CD4-positive, alpha-beta T cell treated with Interleukin-1 beta for 1 hour (primary cell): ENCODE data around the gene VSX2.
"Not testable (repeated sequence)": the region's sequence is repeated elsewhere in the genome, so short reads cannot be mapped to it uniquely, and the experiment has no call there.

Source experiments
- DNase-seq, 2 donors: peaks; one replicate each; pipeline ENCODE4 v3.0.0-alpha.2; 2020 to 2022

The VSX2 gene

DNA sequence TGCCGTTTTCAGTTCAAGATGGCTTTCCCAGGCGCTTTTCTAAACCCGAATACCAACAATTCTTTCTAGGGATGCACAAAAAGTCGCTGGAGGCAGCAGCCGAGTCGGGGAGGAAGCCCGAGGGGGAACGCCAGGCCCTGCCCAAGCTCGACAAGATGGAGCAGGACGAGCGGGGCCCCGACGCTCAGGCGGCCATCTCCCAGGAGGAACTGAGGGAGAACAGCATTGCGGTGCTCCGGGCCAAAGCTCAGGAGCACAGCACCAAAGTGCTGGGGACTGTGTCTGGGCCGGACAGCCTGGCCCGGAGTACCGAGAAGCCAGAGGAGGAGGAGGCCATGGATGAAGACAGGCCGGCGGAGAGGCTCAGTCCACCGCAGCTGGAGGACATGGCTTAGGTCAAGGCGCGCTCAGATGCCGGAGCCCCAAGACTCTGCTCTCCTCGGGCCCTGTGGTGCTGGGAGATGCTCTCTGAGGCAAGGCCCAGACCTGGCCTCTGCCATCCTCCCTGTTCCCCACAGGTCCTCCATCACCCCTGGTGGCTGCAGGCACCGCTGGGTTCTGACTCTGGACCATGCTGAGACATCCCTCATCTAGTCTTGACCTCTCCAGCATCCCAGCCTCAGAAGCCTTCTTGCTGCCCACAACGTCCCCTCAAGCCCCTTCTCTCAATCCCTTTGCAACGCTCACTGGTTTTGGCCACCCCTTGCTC, 21.4 kb downstream of the VSX2 start:
- no peak for DNase-seq

DNA sequence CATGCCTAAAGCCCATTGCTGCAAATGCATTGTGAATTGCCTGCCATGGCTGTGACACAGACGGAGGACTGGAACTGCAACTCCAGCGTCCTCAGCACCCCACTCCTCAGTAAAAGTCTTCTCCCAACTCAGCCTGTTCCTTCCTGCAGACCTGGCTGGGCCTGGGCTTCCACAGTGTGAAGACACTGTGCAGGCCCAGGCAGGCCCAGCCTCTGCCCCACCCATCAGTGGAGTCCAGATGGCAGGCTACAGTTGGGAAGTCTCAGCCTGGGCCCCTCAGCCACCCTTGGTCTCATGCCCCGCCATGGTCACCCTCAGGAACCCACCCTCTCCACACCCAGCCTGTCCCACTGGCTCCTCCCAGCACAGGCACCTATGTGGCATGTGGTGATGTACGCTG, 22.0 kb downstream of the VSX2 start:
- no peak for DNase-seq

DNA sequence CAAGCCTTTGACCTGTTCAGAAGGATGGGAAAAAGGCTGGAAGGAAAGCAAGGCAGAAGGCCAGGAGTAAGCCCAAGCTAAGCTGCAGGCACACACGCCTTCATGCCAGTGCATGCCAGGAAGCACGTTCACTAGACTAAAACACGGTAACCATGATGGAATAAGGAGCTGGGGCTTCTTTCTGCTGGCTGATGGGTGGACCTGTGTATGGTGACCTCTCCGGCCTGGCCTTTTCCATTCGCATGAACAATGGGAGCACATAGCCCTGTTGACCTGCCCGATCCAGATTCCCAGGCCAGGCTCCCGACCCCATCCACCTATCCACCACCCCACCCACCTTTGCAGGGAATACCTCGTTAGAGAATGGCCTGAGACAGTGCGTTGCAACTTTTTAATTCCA, 22.8 kb downstream of the VSX2 start:
- DNase-seq = no peak

DNA sequence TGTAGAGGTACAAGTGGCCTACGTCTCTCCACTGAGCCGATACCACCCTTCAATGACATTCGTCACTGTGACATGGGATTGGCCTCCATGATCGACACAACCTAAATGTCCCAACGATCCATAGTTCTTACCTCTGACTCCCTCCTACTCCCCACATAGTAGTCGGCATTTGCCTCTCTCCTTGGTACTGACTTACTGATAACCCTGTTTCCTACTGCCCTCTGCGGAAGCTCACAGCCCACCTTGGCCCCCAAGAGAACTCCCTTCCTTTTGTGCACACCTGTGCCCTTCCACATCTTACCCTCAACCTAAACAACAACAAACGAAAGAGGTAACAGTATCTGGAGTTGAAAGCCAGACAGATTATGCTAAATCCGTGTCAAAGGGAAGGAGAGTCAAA, 23.9 kb downstream of the VSX2 start:
- no peak for DNase-seq

DNA sequence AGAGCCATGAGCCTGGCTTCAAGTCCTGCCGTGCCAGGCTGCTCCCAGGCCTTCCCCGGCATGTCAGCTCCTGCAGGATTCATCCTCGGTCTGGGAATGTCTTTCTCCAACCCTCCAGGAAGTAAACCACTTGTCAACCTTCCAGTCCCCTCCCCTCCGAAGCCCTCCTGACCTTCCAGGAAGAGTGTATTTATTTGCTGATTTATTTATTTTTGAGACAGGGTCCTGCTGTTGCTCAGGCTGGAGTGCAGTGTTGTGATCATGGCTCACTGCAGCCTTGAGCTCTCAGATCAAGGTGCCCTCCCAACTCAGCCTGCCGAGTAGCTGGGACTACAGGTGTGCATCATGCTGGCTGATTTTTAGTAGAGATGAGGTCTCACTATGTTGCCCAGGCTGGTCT, 24.7 kb downstream of the VSX2 start:
- DNase-seq = no peak

DNA sequence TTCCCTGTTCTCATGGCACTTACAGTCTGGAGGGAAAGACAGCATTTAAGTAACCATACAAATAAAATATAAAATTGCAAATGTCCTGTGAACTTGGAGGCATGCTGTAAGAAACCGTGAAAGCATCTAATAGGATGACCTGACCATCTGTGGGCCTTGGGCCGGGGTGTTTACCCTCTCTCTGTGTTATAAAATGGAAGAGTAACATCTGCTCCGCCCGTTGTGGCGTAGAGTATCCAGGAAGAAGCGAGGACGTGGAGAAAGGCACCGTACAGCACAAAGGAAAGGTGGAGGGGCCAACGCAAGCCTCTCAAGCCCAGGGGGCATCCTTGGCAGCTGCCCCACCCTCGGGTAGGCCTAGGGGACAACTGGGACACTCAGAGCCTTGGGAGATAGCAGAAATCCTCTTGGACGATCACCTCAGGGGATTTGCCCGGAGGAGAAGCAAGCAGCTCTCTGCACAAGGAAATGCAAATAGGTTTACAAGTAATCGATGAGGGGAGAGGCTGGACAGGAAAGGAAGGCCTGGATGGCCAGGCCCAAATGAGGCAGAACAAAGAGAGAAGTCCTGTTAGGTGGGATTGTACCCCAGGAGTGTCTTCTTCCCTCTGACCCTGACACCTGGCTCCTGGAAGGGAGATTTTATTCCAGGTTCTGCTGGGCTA, 26.2 kb downstream of the VSX2 start:
- DNase-seq = no peak

DNA sequence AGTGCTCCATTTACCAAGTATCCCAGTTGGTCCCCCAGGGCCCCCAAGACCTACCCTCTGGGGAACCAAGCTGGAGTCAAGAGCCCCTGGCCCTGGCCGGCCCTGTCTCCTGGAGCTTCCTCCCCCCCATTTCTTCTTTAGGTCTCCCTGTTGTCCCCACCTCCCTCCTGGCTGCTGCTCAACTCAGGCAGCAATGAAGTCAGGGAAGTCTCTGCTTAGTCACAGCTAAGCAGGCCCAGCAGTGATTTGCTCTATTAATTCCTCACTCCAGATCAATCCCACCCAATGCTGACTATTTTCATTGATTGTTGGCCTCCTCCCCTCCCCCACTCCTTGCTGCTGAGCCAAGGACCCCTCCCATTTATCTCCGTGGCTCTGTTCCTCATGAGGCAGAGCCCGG, 28.3 kb downstream of the VSX2 start:
- no peak for DNase-seq

DNA sequence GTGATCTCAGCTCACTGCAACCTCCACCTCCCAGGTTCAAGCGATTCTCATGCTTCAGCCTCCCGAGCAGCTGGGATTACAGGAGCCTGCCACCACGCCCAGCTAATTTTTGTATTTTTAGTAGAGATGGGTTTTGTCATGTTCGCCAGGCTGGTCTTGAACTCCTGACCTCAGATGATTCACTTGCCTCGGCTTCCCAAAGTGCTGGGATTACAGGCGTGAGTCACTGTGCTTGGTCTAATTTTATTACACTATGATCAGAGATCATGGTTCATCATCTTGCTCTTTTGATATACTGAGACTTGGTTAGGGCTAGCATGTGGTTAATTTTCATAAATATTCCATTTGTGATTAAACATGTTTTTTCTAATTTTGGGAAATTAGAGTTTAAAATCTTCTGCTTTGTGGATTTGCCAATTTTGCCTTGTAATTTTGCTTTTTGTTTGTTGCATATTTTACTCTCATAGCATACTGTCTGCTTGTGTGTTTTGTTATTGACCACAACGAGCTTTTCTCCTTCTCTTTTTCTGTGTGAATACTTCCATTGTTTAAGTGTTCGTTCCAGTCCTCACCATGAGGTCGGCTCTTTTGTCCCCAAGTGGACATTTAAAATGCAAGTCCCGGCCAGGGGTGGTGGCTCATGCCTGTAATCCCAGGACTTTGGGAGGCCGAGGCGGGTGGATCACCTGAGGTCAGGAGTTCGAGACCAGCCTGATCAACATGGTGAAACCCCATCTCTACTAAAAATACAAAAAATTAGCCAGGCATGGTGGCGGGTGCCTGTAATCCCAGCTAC, 31.3 kb downstream of the VSX2 start:
- not testable (repeated sequence) for DNase-seq

DNA sequence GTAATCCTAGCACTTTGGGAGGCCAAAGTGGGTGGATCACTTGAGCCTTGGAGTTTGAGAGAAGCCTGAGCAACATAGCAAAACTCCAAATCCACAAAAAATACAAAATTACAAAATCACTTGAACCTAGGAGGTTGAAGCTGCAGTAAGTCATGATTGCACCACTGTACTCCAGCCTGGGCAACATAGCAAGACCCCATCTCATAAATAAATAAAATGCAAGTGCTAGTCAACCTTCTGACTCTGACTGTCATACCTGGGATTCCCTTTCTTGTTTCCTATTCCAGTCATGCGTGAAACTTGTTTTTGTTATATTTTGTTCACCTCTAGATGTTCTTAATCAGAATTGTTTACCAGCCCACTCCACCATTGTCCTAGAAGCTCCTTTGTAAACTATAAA, 32.1 kb downstream of the VSX2 start:
- DNase-seq = no peak

DNA sequence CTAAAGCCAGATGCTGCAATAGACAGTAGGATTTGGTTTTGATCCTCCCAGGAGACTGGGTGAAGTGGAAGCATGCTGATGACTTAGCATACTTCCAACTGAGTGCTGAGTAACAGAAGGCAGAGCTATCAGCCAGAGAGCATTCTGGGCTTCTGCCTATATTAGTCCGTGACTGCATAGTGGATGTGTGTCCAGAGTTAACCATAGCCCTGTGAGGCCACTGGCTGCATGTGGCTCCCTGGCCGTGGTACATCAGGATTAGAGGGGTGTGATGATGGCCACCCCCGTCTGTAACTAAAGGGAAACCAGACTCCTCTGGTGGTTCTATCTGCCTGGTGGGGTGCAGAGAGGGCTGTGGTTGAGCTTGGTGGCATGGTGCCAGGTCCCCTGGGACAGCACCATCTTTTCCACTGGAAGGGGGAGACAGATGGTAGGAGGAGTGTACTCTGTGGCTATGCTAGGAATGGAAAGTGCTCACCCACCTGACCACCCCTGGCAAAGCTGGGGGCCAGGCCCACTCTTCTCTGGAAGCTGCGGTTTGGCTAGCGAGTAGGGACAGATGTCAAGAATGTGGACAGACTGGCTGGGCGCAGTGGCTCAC, 36.1 kb downstream of the VSX2 start:
- DNase-seq = no peak

DNA sequence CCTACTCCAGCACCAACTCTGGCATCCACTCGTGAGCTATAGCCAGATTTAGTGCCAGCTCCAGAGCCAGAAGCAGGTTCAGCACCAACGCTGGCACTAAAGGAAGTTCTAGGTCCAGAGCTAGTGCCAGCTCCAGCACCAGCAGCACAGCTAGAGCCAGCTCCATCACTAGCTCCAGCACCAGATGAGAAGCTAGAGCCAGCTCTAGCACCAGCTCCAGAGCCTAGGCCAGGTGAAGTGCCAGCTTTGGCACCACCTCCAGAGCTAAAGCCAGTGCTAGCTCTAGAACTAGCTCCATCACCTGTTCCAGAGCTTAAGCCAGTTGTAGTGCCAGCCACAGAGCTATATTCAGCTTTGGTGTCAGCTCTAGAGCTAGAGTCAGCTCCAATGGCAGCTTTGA, 38.8 kb downstream of the VSX2 start:
- DNase-seq = no peak

DNA sequence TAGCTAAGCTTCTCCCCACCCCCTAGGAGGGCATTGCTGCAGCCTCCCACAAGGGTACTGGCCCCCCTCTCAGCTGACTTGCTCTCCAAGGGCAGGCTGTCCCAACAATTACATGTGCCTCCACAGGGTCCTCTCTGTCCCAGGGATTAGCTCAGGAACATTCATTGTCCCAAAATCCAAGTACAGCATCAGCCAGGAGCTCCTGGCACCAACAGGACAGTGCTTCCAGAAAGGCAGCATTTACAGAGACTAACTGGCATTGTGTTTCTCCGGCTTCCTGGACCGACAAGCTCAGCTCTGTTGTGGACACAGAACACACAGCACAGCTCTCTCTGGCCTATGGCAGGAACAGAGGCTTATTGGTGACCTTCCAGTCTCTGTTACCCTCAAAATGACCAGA, 41.8 kb downstream of the VSX2 start:
- no peak for DNase-seq

DNA sequence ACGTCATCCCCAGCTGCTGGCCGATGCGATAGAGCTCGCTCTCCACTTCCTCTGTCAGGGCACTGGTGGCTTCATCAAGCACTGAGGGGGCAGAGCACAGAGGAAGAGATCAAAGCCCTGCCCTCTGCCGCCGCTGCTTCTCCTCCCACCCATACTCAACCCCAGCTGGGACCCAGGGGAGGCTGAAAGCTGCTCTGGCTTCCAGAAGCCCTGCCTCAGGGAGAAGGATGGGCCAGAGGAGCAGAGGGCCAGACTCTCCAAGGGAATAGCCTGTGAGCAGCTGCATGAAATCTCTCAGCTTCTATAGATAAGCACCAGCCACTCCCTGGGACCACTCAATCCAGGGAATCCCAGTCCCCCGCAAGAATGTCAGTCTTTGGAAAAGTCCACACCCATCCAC, 47.5 kb downstream of the VSX2 start:
- DNase-seq = no peak

DNA sequence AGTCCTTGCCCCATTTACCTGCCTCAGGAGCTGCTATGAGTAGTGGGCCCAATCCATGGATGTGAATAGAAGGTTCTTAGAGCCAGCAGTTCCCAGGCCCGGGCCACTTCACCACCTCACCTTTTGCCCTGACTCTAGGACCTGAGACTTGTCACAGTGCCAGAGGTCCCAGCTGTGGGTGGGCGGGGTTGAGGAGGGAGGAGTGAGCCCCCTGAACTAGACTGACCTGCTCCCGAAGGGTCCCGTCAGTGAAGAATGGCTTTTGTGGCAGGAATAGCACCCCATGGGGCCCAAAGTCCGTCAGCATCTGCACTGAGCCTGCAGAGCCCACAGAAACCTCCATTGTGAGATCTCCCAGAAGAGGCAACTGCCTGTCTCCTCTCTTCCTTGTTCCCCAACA, 50.6 kb downstream of the VSX2 start:
- no peak for DNase-seq

DNA sequence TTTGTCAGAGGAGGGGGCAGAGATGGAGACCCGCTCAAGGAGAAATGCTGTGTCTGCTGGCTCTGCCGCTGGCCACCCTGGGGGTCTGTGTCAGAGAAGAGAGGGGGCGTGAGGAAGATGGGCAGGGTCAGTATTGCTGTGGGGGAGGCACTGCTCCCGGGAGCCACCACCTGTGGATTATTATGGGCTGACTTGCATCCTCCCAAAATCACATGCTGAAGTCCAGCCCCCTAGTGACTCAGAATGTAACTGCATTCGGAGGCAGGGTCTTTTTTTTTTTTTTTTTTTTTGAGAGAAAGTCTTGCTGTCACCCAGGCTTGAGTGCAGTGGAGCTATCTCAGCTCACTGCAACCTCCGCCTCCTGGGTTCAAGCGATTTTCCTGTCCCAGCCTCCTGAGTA, 51.2 kb downstream of the VSX2 start:
- DNase-seq = peak in 1 of 2 donors; percentile 28

DNA sequence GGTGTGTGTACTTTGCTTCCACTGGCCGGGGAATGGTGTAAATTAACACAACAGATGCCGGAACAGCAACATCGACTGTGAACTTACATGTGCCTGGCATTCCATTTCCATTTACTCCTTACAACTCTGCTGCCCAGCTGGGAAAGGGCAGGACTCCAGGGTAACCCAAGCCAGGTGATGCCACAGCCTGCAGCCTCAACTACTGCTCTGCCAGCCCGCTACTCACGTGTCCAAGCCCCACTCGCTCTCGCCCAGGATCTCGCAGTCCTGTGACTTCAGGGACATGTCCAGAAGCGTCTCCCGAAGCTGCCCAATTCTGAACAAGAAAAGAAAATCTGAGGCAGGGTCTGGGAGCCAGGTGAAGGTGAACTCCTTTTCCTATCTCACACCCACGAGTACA, 52.8 kb downstream of the VSX2 start:
- no peak for DNase-seq

DNA sequence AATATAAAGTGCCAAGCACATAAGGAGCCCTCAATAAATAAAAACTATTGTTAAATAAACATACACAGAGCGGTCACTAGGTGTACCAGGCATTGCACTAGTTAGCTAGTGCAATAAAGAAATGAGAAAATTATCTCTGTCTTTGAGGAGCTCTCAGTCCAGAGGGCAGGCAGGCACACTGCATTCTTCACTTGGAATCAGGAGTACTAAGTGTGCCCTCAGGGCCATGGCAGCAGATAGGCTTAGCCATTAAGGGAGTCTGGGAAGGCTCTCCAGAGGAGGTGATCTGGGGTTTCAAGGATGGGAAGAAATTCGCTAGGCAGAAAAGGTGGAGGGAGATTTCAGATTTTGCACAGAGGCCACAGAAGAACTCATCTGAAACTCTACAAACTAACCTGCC, 54.4 kb downstream of the VSX2 start:
- no peak for DNase-seq

DNA sequence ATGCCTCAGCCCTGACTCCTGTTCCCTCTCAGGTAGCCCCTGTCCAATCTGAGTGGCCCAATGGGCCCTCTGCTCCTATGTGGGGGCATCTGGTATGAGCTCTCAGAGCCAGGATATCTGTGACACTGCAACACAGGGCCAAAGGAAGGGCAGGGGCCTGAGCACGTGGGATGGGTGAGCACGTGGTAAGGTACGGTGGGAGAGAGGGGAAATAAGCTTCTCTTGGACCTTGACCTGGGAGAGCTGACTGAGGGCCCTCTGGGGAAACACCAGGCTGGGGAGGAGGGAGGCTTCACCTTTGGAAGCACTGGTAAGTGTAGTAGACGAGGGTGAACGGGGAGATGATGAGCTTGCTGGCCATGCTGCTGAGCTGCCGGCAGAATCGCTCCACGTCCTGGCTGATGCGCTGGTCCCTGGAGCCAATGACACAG, 56.8 kb downstream of the VSX2 start:
- DNase-seq = no peak

DNA sequence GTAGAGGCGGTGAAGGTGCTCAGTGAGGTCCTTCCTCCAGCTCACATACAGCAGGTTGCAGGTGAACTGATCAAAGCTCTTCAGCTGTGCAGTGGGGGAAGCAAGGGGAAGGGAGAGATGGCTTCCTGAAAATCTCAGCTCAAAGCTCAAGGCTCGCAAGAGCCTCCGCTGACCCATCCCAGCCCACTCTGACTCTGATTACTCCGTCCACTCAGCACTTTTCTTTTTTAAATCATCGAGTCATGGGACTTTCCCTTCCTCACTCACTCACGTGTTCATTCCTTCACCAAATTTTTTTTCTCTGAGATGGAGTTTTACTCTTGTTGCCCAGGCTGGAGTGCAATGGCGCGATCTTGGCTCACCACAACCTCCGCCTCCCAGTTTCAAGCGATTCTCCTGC, 58.7 kb downstream of the VSX2 start:
- DNase-seq = no peak

DNA sequence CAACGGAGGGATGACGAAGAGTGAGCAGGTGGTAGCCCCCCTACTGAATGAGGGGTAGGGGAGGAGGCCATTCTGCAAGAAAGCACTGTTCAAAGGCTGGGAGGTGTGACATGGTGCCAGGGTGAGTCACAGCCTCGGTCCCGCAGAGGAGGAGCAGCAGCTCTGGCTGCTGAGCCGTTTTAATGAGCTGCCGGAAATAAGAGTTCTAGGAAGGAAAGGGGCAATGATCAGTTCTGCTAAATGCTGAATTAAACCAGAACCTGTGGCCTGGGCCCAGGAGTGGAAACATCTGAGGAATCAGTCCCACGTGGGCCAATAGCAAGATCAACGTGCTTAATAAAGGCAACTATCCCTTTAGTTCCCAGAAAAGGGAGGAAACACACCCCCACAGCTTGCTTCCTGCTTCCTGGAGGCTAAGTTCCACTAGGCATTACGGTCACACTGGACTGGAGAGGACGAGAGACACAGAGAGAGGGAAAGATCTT, 59.9 kb downstream of the VSX2 start:
- peak in 1 of 2 donors; percentile 26 for DNase-seq

DNA sequence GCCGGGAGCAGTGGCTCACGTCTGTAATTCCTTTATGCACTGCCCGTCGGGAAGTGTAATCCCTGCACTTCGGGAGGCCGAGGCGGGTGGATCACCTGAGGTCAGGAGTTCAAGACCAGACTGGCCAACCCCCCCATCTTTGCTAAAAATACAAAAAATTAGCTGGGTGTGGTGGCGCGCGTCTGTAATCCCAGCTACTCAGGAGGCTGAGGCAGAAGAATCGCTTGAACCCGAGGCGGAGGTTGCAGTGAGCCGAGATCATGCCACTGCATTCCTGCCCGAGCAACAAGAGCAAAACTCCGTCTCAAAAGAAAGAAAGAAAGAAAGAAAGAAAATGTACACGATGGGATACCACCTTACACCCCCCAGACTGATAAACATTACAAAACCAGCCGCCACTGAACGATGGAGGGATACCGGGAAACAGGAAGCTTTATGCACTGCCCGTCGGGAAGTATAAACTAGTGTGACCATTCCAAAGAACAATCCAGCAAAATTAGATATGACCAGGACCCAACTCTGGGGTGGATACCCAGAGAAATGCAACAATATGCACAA, 62.4 kb downstream of the VSX2 start:
- DNase-seq = no peak

DNA sequence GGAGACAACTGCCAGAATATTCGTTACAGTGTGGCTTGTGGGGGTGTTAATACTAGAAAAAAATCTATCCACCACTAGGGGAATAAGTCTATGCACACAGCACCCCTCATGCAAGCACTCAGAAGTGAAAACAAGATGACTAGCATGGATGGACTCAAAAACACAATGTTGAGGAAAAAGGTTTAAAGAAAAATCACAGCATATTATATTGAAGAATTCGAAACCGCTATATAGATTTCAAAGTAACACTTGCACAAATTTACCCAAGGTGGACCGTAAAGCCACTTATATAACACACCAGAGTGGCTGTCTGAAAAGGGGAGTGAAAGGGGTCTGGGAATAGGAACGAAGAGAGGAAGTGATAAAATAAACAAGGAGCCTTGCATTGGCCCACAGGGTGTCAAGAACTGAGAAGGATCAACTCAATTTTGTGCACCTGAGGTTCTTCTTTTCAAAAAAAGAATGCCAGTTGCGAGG, 62.9 kb downstream of the VSX2 start:
- DNase-seq = peak; percentile 7 to 62
